IMR-90 (cell line): ENCODE results near the gene CCNE1. TPM values are rescaled to one million over a fixed set of nuclear protein-coding genes. Genes with fewer than 3 reads are reported as not detected.

ENCODE experiments used
- ATAC-seq: fragments of 200-7000 bp; cut with Tn5 transposase; 2 replicates; pipeline ENCODE4 v1.9.1; 2020; ENCODE audit warnings: low read depth, mild to moderate bottlenecking, moderate library complexity
- BruUV-seq: library from RNA; stranded (reverse); fragments of 400-500 nt; replicated peaks from 2 replicates; lab custom pipeline; 2021; lab: Mats Ljungman, UMichigan
- CTCF ChIA-PET: fragments of 300-600 bp; formaldehyde crosslinking; extraction: SDS; loops from one replicate; lab custom pipeline; 2021; ENCODE audit warnings: antibody characterized with exemption; lab: Yijun Ruan, JAX
- POLR2A ChIA-PET: fragments of 300-600 bp; sonication (Branson Sonifier 250); formaldehyde crosslinking; loops from one replicate; lab custom pipeline; 2022; ENCODE audit warnings: antibody characterized with exemption; ENCODE audit not compliant: unreplicated experiment; lab: Charles Lee
- DNase-seq: peaks from one replicate; pipeline ENCODE4 v3.0.0; 2013
- H2AFZ ChIP-seq: replicated peaks from 2 replicates; pipeline ENCODE3; 2013; ENCODE audit warnings: low read length, mild to moderate bottlenecking; ENCODE audit not compliant: poor library complexity
- H2AK5ac ChIP-seq: 2 replicates; pipeline ENCODE4 v1.6.1; 2013; ENCODE audit warnings: low read depth, low read length, inconsistent platforms
- H2AK9ac ChIP-seq: replicated peaks from 2 replicates; pipeline ENCODE3; 2013; ENCODE audit warnings: mild to moderate bottlenecking, low read depth, low read length, moderate library complexity; ENCODE audit not compliant: poor library complexity
- H2BK120ac ChIP-seq: 2 replicates; pipeline ENCODE4 v1.6.1; 2013; ENCODE audit warnings: low read depth, low read length, inconsistent platforms
- H2BK15ac ChIP-seq: 3 replicates; pipeline ENCODE4 v1.6.1; 2013; ENCODE audit warnings: low read depth, low read length, inconsistent platforms
- H2BK20ac ChIP-seq: 2 replicates; pipeline ENCODE4 v1.6.1; 2013; ENCODE audit warnings: low read depth, mild to moderate bottlenecking, inconsistent platforms, low read length, moderate library complexity
- H2BK5ac ChIP-seq: 2 replicates; pipeline ENCODE4 v1.6.1; 2013; ENCODE audit warnings: mild to moderate bottlenecking, low read depth, low read length, inconsistent platforms; ENCODE audit not compliant: poor library complexity, severe bottlenecking
- H3K14ac ChIP-seq: replicated peaks from 2 replicates; pipeline ENCODE4 v1.6.1; 2013; ENCODE audit warnings: low read depth, low read length, inconsistent platforms
- H3K18ac ChIP-seq: 2 replicates; pipeline ENCODE4 v1.6.1; 2013; ENCODE audit warnings: low read depth, low read length, control low read depth
- H3K23ac ChIP-seq: 2 replicates; pipeline ENCODE4 v1.6.1; 2013; ENCODE audit warnings: low read depth, low read length, inconsistent platforms
- H3K27ac ChIP-seq: 2 replicates; pipeline ENCODE4 v1.5.1; 2013; ENCODE audit warnings: mild to moderate bottlenecking, control low read depth, low read length; ENCODE audit not compliant: insufficient read depth
- H3K27me3 ChIP-seq: 2 replicates; pipeline ENCODE4 v1.6.1; 2013; ENCODE audit warnings: low read length; ENCODE audit not compliant: control insufficient read depth, insufficient read depth
- H3K36me3 ChIP-seq: 2 replicates; pipeline ENCODE4 v1.6.1; 2013; ENCODE audit warnings: low read length, mixed read lengths; ENCODE audit not compliant: control insufficient read depth, insufficient read depth
- H3K4ac ChIP-seq: 2 replicates; pipeline ENCODE4 v1.6.1; 2013; ENCODE audit warnings: low read depth, low read length, inconsistent platforms
- H3K4me1 ChIP-seq: 2 replicates; pipeline ENCODE4 v1.6.1; 2013; ENCODE audit warnings: low read length, mixed read lengths; ENCODE audit not compliant: control insufficient read depth, insufficient read depth
- H3K4me2 ChIP-seq: 2 replicates; pipeline ENCODE4 v1.6.1; 2013; ENCODE audit warnings: low read depth, mild to moderate bottlenecking, control low read depth, low read length, moderate library complexity
- H3K4me3 ChIP-seq: 2 replicates; pipeline ENCODE4 v1.5.1; 2013; ENCODE audit warnings: low read depth, mild to moderate bottlenecking, control low read depth, low read length, moderate library complexity; ENCODE audit not compliant: insufficient read depth
- H3K56ac ChIP-seq: 2 replicates; pipeline ENCODE4 v1.6.1; 2013; ENCODE audit warnings: low read length, inconsistent platforms; ENCODE audit not compliant: insufficient read depth; ENCODE audit errors: extremely low read depth
- H3K79me1 ChIP-seq, 2 experiments: 2 replicates each; pipeline ENCODE4 v1.6.1; 2013; ENCODE audit warnings: low read length in 2 of 2, inconsistent platforms in 1 of 2, low read depth in 1 of 2
- H3K9ac ChIP-seq: 2 replicates; pipeline ENCODE4 v1.6.1; 2013; ENCODE audit warnings: low read depth, low read length, control low read depth
- H3K9me1 ChIP-seq: 2 replicates; pipeline ENCODE4 v1.6.1; 2013; ENCODE audit warnings: low read length, inconsistent platforms; ENCODE audit not compliant: insufficient read depth
- H3K9me3 ChIP-seq: 2 replicates; pipeline ENCODE4 v1.6.1; 2013; ENCODE audit warnings: low read length; ENCODE audit not compliant: control insufficient read depth, insufficient read depth
- H4K20me1 ChIP-seq: 2 replicates; pipeline ENCODE4 v1.6.1; 2013; ENCODE audit warnings: low read length, inconsistent platforms; ENCODE audit not compliant: insufficient read depth
- H4K5ac ChIP-seq: 2 replicates; pipeline ENCODE4 v1.6.1; 2013; ENCODE audit warnings: mild to moderate bottlenecking, low read depth, low read length, control low read depth
- H4K8ac ChIP-seq, 2 experiments: 2 replicates each; pipeline ENCODE4 v1.6.1; 2013; ENCODE audit warnings: low read depth in 2 of 2, low read length in 2 of 2, control low read depth in 1 of 2, inconsistent platforms in 1 of 2
- H4K91ac ChIP-seq: 2 replicates; pipeline ENCODE4 v1.6.1; 2013; ENCODE audit warnings: low read depth, low read length, inconsistent platforms; ENCODE audit not compliant: insufficient read depth
- CHD1 ChIP-seq: IDR thresholded peaks from 2 replicates; pipeline ENCODE4 v1.6.1; 2012; ENCODE audit warnings: low read depth, low read length, improper control_type of control experiment
- MAFK ChIP-seq: IDR thresholded peaks from 2 replicates; pipeline ENCODE4 v1.6.1; 2012; ENCODE audit warnings: low read depth, low read length, improper control_type of control experiment
- MXI1 ChIP-seq: IDR thresholded peaks from 2 replicates; pipeline ENCODE4 v1.6.1; 2012; ENCODE audit warnings: low read depth, mild to moderate bottlenecking, low read length, moderate library complexity, borderline replicate concordance
- WGBS, 2 experiments: methylation state at CpG; one replicate each; pipeline versions ENCODE4 v1.1.5 to v1.1.7; 2013; ENCODE audit warnings: missing lambda C conversion rate in 2 of 2; ENCODE audit not compliant: insufficient read length in 1 of 2; ENCODE audit errors: extremely low coverage in 2 of 2; 5-methylcytosine and 5-hydroxymethylcytosine counted together
- dilution Hi-C: fragments of 300-500 bp; cut with HindIII; formaldehyde crosslinking; loops from one replicate; pipeline ENCODE4 v1.14.3; 2018; ENCODE audit warnings: low sequenced_read_pairs; ENCODE audit not compliant: unreplicated experiment
- in situ Hi-C: fragments of 300-500 bp; cut with MboI; formaldehyde crosslinking; loops from 3 replicates; pipeline ENCODE4 v1.14.3; 2019; ENCODE audit warnings: low sequenced_read_pairs, inconsistent platforms, mixed read lengths
- intact Hi-C: fragments of 100-400 bp; cut with micrococcal nuclease; formaldehyde crosslinking; loops from 2 replicates; pipeline ENCODE4 v1.10.0; 2022
- polyA plus RNA-seq, 3 experiments: library from polyadenylated mRNA; depleted of rRNA; stranded (reverse); fragments of >200 nt; gene quantifications; 2 replicates each; pipeline ENCODE4 v1.2.3, GENCODE V29; 2012; ENCODE audit warnings: low replicate concordance in 1 of 3
- total RNA-seq: library from RNA; depleted of rRNA; stranded (reverse); fragments of >200 nt; gene quantifications from 2 replicates; pipeline ENCODE4 v1.2.3, GENCODE V29; 2012

Gene CCNE1
- total and polyA plus RNA-seq, 2 of the 4 experiments (the other 2 are of a cell fraction): 6.8 to 7.0 TPM

DNA sequence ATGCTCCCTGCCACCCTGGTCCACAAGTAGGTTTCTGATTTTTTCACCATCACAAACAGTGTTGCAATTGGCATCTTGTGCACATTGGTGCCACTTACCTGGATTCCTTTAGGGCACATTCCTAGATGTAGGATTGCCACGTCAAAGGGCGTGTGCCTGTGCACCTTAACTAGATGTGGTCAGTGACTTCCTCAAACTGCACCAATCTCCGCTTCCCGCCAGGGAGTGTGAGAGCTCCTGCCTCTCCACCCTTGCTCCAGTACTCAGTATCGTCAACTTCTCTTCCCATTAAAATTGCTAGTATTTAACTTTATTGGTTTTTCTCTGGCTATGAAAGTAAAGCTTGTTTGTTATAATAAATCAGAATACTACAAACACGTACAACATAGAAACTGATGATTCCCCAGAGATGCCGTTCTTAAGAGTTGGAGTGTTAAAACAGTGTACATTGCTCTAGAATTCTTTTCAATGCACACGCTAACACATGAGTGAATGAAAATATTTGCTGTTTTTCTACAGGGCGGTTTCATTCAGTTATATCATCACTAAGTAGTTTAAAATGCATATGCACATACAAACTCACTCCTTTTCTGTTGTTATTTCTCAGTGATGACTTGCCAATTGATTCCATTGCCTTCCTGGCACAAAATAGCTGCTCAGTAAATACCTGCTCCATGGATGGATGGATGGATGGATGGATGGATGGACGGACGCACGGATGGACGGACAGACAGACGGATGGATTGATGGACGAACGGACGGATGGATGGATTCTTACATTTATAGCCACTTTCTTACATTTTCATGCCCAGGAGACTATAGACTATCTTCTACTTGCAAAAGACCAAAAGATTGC, 23.4 kb downstream of the CCNE1 start (continued):
- TF ChIP-seq MXI1: no peak

DNA sequence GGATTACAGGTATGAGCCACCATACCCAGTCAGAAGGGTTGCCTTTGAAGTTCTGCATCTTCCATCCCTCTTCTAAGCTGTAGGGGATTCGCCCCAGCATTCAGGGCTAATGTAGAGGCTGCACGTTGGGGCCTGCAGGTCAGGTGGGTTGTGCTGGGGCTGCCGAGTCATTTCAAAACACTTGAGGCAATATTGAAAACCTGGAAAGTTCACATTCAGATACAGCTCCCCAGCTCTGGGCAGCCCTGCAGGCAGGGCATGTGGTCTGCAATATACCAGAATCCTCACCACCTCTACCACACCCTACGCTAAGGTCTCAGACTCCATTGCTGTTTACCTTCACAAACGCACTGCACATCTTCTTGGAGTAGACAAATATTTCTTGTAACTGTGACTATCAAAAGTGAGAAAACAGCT, 24.6 kb downstream of the CCNE1 start:
- H3K9me3 ChIP-seq: no peaks in the 10 kb centered on the region
- no peak overlapping the region for H3K4ac ChIP-seq
- POLR2A ChIA-PET: no interaction called here
- dilution Hi-C loops: no loop called here
- no peaks in the 10 kb centered on the region for H3K36me3 ChIP-seq
- H2BK15ac ChIP-seq: no peak overlapping the region
- no peak overlapping the region for H2BK20ac ChIP-seq
- no CpG with 5 or more reads among the region's 5 CpGs for WGBS, 2 experiments
- H3K4me1 ChIP-seq: no peaks in the 10 kb centered on the region
- H2AFZ ChIP-seq: no peak overlapping the region
- no peak overlapping the region for H2AK9ac ChIP-seq
- no peaks in the 10 kb centered on the region for H4K20me1 ChIP-seq
- no peak overlapping the region for H2AK5ac ChIP-seq
- H3K79me1 ChIP-seq: no peaks in the 10 kb centered on the region
- H3K4me3 ChIP-seq: no peak overlapping the region
- H3K56ac ChIP-seq: no peak overlapping the region
- no TSS peak for BruUV-seq
- DNase-seq: no peak
- H3K27me3 ChIP-seq: peaks cover 11% of the 10 kb centered on the region
- CTCF ChIA-PET: no interaction called here
- H3K14ac ChIP-seq: no peak overlapping the region
- no peak for ATAC-seq
- intact Hi-C loops: no loop called here
- H4K8ac ChIP-seq: no peak overlapping the region
- no peak overlapping the region for H3K23ac ChIP-seq
- in situ Hi-C loops: no loop called here
- H2BK120ac ChIP-seq: no peak overlapping the region
- no peak overlapping the region for H4K91ac ChIP-seq
- no peak overlapping the region for H2BK5ac ChIP-seq
- H3K9me1 ChIP-seq: no peaks in the 10 kb centered on the region
- H3K18ac ChIP-seq: no peak overlapping the region
- TF ChIP-seq CHD1 (no peak), MAFK (no peak)
- H4K5ac ChIP-seq: no peak overlapping the region
- H3K4me2 ChIP-seq: no peak overlapping the region
- H3K27ac ChIP-seq: no peak overlapping the region
- H3K9ac ChIP-seq: no peak overlapping the region
